ENCODE data around the gene CSNK2B. TPM values are rescaled to one million over a fixed set of nuclear protein-coding genes. Genes with fewer than 3 reads are reported as not detected.

CSNK2B gene
- polyA plus RNA-seq, 1 donor (not counting 4 experiments of a cell fraction or from before 2014, with no cell fraction given): 43.7 TPM

GRCh38 chr6:31717499-31718222 lies 51.8 kb downstream of the CSNK2B start:
- H3K4me1 ChIP-seq (ENCODE audit: control insufficient read depth, extremely low read depth, insufficient read depth, low read length): peaks cover 32% of the 10 kb centered on the region
- H3K36me3 ChIP-seq (ENCODE audit: control insufficient read depth in 2 of 2, extremely low read depth in 1 of 2, insufficient read depth in 2 of 2, low read length in 2 of 2): peaks cover 0 to 4% of the 10 kb centered on the region in 2 experiments
- no peaks in the 10 kb centered on the region for H3K79me2 ChIP-seq (ENCODE audit: control insufficient read depth, insufficient read depth, low read length)
- no peaks in the 10 kb centered on the region for H3K9me3 ChIP-seq (ENCODE audit: control insufficient read depth, low read depth, low read length)
- H3K4me2 ChIP-seq (ENCODE audit: control insufficient read depth, extremely low read depth, insufficient read depth, low read depth, low read length): peak overlapping the region; percentile 77
- H3K9ac ChIP-seq (ENCODE audit: control insufficient read depth, extremely low read depth, insufficient read depth, low read length): no peak overlapping the region
- no peak for FAIRE-seq
- dilution Hi-C loops (cut with MboI; ENCODE audit: extremely low pct_ligation_motif_present, low sequenced_read_pairs): no loop called here
- DNase-seq (ENCODE audit: low read depth, low spot score): no peak
- no peaks in the 10 kb centered on the region for H4K20me1 ChIP-seq (ENCODE audit: control insufficient read depth, extremely low read depth, insufficient read depth, low read length)
- no peaks in the 10 kb centered on the region for H3K27me3 ChIP-seq (ENCODE audit: control insufficient read depth, extremely low read depth, insufficient read depth, low read length)
- peaks cover 5% of the 10 kb centered on the region for H3K9me1 ChIP-seq (ENCODE audit: control insufficient read depth, extremely low read depth, insufficient read depth, low read length)
- peak overlapping the region in 1 of 3 experiments; percentile 15 for H3K4me3 ChIP-seq (ENCODE audit: control insufficient read depth in 2 of 3, extremely low read depth in 1 of 3, insufficient read depth in 2 of 3, low read depth in 1 of 3, low read length in 3 of 3)
- peak overlapping the region; percentile 60 for H2AFZ ChIP-seq (ENCODE audit: control insufficient read depth, low read length)
- TF ChIP-seq CTCF (optimal IDR thresholded peaks at IDR 0.05 in 1 of 3, IDR thresholded peaks at IDR 0.05 in 1 of 3, conservative IDR thresholded peaks at IDR 0.05 in 1 of 3; ENCODE audit: extremely low read depth in 1 of 3, insufficient read depth in 2 of 3, low read length in 3 of 3): peak; percentile 34 to 67 (median 47)
- no peak for TF ChIP-seq EZH2 (IDR thresholded peaks at IDR 0.05; ENCODE audit: low read length)
- peak overlapping the region; percentile 41 for H3K27ac ChIP-seq (ENCODE audit: control insufficient read depth, insufficient read depth, low read length)

DNA sequence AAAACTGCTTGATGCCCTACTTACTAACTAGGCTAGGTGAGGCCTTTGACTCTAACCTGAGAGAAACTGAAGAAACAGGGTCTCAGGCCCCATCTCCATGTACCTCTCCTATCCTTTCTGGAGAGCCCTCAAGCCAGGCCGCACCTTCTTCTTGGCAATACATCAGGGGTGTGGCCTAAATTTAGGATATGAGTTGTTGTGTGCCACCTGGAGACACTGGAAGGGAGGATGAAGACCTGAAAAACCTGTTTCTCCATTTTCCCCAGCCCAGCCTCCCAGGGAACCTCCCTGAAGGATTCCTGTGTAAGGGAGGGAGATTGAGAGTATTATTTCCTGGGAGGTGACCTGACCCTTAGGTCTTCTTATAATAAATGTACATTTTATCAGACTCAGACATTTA lies 52.4 kb downstream of the CSNK2B start:
- peaks cover 0 to 4% of the 10 kb centered on the region in 2 experiments for H3K36me3 ChIP-seq (ENCODE audit: control insufficient read depth in 2 of 2, extremely low read depth in 1 of 2, insufficient read depth in 2 of 2, low read length in 2 of 2)
- peaks cover 31% of the 10 kb centered on the region for H3K4me1 ChIP-seq (ENCODE audit: control insufficient read depth, extremely low read depth, insufficient read depth, low read length)
- H3K27me3 ChIP-seq (ENCODE audit: control insufficient read depth, extremely low read depth, insufficient read depth, low read length): no peaks in the 10 kb centered on the region
- TF ChIP-seq EZH2 (IDR thresholded peaks at IDR 0.05; ENCODE audit: low read length) (no peak), CTCF (optimal IDR thresholded peaks at IDR 0.05 in 1 of 3, IDR thresholded peaks at IDR 0.05 in 1 of 3, conservative IDR thresholded peaks at IDR 0.05 in 1 of 3; ENCODE audit: extremely low read depth in 1 of 3, insufficient read depth in 2 of 3, low read length in 3 of 3) (no peak)
- FAIRE-seq (peak; percentile 84), DNase-seq (ENCODE audit: low read depth, low spot score) (no peak)
- H3K9me3 ChIP-seq (ENCODE audit: control insufficient read depth, low read depth, low read length): no peaks in the 10 kb centered on the region
- dilution Hi-C loops (cut with MboI; ENCODE audit: extremely low pct_ligation_motif_present, low sequenced_read_pairs): no loop called here
- no peaks in the 10 kb centered on the region for H3K79me2 ChIP-seq (ENCODE audit: control insufficient read depth, insufficient read depth, low read length)
- peak overlapping the region; percentile 77 for H3K4me2 ChIP-seq (ENCODE audit: control insufficient read depth, extremely low read depth, insufficient read depth, low read depth, low read length)
- peak overlapping the region in 1 of 3 experiments; percentile 49 for H3K4me3 ChIP-seq (ENCODE audit: control insufficient read depth in 2 of 3, extremely low read depth in 1 of 3, insufficient read depth in 2 of 3, low read depth in 1 of 3, low read length in 3 of 3)
- H4K20me1 ChIP-seq (ENCODE audit: control insufficient read depth, extremely low read depth, insufficient read depth, low read length): no peaks in the 10 kb centered on the region
- H3K9ac ChIP-seq (ENCODE audit: control insufficient read depth, extremely low read depth, insufficient read depth, low read length): no peak overlapping the region
- H3K9me1 ChIP-seq (ENCODE audit: control insufficient read depth, extremely low read depth, insufficient read depth, low read length): peaks cover 5% of the 10 kb centered on the region
- peak overlapping the region; percentile 66 for H3K27ac ChIP-seq (ENCODE audit: control insufficient read depth, insufficient read depth, low read length)
- H2AFZ ChIP-seq (ENCODE audit: control insufficient read depth, low read length): no peak overlapping the region

Data from keratinocyte (primary cell).